Vagina (tissue), 2 donors: Measurements from ENCODE around the gene SIGLEC7.

Experiments used
- CTCF ChIP-seq, 3 experiments: fragments of 450-650 bp in 2 of 3; fragments of 200-600 bp in 1 of 3; sonication (generic) in 1 of 3; IDR thresholded peaks; one replicate each; pipeline ENCODE4 v1.5.1; 2017 to 2019; ENCODE audit warnings: antibody characterized with exemption in 3 of 3, mild to moderate bottlenecking in 2 of 3, moderate library complexity in 2 of 3
- POLR2A ChIP-seq, 2 donors: fragments of 450-650 bp; IDR thresholded peaks; one replicate each; pipeline ENCODE4 v1.6.1; 2017; ENCODE audit warnings: antibody characterized with exemption in 2 of 2, mild to moderate bottlenecking in 2 of 2, moderate library complexity in 2 of 2
- POLR2AphosphoS5 ChIP-seq, 2 donors: sonication (generic); formaldehyde crosslinking; IDR thresholded peaks; one replicate each; pipeline ENCODE4 v1.9.0; 2017; ENCODE audit warnings: antibody characterized with exemption in 2 of 2, mild to moderate bottlenecking in 2 of 2, low read depth in 1 of 2; ENCODE audit not compliant: insufficient read depth in 1 of 2

- TF ChIP-seq CTCF (IDR thresholded peaks at IDR 0.05) = no peak
- TF ChIP-seq POLR2A (IDR thresholded peaks at IDR 0.05) = no peak
- no peak for TF ChIP-seq POLR2AphosphoS5 (IDR thresholded peaks at IDR 0.05; ENCODE audit: insufficient read depth in 1 of 2, low read depth in 1 of 2)
Measured at GRCh38 chr19:51127032-51127431, 15.1 kb upstream of the SIGLEC7 start.
